Measurements from ENCODE around the gene NEDD4. TPM values are rescaled to one million over a fixed set of nuclear protein-coding genes. Genes with fewer than 3 reads are reported as not detected.

Gene NEDD4
- polyA plus RNA-seq, 1 donor (not counting 4 experiments of a cell fraction or from before 2014, with no cell fraction given), result 24.3 TPM

DNA sequence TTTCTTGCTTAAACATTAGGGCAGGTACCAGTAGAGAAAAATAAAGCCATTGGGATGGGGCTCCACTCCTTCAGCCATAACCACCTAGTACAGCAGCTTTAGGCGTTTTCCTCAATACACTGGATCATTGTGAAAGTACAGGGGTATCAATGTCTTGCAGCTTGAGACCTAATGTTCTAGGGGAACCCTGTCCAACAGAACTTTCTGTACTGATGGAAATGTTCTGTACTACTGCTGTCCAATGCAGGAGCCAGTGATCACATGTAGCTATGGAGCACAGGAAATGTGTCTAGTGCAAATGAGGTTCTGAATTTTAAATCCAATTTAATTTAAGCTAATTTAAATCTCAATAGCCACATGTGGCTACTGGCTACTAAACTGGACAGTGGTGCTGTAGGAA, 93.9 kb downstream of the NEDD4 start:
- dilution Hi-C loops (cut with MboI; ENCODE audit: extremely low pct_ligation_motif_present, low sequenced_read_pairs), result no loop called here

GRCh38 chr15:55897560-55898336, 95.7 kb downstream of the NEDD4 start:
- Histone ChIP-seq H3K4me3 (ENCODE audit: control insufficient read depth in 2 of 3, extremely low read depth in 1 of 3, insufficient read depth in 2 of 3, low read depth in 1 of 3, low read length in 3 of 3) (peak overlapping the region in 1 of 3 experiments; percentile 41), H2AFZ (ENCODE audit: control insufficient read depth, low read length) (peak overlapping the region; percentile 69), H3K9me1 (ENCODE audit: control insufficient read depth, extremely low read depth, insufficient read depth, low read length) (no peaks in the 10 kb centered on the region), H3K27ac (ENCODE audit: control insufficient read depth, insufficient read depth, low read length) (peak overlapping the region; percentile 88), H3K9ac (ENCODE audit: control insufficient read depth, extremely low read depth, insufficient read depth, low read length) (peak overlapping the region; percentile 67), H3K36me3 (ENCODE audit: control insufficient read depth in 2 of 2, extremely low read depth in 1 of 2, insufficient read depth in 2 of 2, low read length in 2 of 2) (no peaks in the 10 kb centered on the region), H3K4me1 (ENCODE audit: control insufficient read depth, extremely low read depth, insufficient read depth, low read length) (peaks cover 27% of the 10 kb centered on the region), H3K4me2 (ENCODE audit: control insufficient read depth, extremely low read depth, insufficient read depth, low read depth, low read length) (peak overlapping the region; percentile 86), H3K9me3 (ENCODE audit: control insufficient read depth, low read depth, low read length) (no peaks in the 10 kb centered on the region), H3K79me2 (ENCODE audit: control insufficient read depth, insufficient read depth, low read length) (peaks cover 2% of the 10 kb centered on the region), H4K20me1 (ENCODE audit: control insufficient read depth, extremely low read depth, insufficient read depth, low read length) (no peaks in the 10 kb centered on the region), H3K27me3 (ENCODE audit: control insufficient read depth, extremely low read depth, insufficient read depth, low read length) (no peaks in the 10 kb centered on the region)
- FAIRE-seq, result peak; percentile 99
- DNase-seq (ENCODE audit: low read depth, low spot score), result peak; percentile 84
- TF ChIP-seq, protein P1, sequence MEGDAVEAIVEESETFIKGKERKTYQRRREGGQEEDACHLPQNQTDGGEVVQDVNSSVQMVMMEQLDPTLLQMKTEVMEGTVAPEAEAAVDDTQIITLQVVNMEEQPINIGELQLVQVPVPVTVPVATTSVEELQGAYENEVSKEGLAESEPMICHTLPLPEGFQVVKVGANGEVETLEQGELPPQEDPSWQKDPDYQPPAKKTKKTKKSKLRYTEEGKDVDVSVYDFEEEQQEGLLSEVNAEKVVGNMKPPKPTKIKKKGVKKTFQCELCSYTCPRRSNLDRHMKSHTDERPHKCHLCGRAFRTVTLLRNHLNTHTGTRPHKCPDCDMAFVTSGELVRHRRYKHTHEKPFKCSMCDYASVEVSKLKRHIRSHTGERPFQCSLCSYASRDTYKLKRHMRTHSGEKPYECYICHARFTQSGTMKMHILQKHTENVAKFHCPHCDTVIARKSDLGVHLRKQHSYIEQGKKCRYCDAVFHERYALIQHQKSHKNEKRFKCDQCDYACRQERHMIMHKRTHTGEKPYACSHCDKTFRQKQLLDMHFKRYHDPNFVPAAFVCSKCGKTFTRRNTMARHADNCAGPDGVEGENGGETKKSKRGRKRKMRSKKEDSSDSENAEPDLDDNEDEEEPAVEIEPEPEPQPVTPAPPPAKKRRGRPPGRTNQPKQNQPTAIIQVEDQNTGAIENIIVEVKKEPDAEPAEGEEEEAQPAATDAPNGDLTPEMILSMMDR (optimal IDR thresholded peaks at IDR 0.05 in 1 of 3, IDR thresholded peaks at IDR 0.05 in 1 of 3, conservative IDR thresholded peaks at IDR 0.05 in 1 of 3; ENCODE audit: extremely low read depth in 1 of 3, insufficient read depth in 2 of 3, low read length in 3 of 3), result peak; percentile 79 to 97 (median 83)
- no peak for TF ChIP-seq EZH2 (IDR thresholded peaks at IDR 0.05; ENCODE audit: low read length)
- dilution Hi-C loops (cut with MboI; ENCODE audit: extremely low pct_ligation_motif_present, low sequenced_read_pairs), result no loop called here

More for the DNA sequence above, 93.9 kb downstream of the NEDD4 start:
- Histone ChIP-seq H3K9ac (ENCODE audit: control insufficient read depth, extremely low read depth, insufficient read depth, low read length) (no peak overlapping the region), H3K4me3 (ENCODE audit: control insufficient read depth in 2 of 3, extremely low read depth in 1 of 3, insufficient read depth in 2 of 3, low read depth in 1 of 3, low read length in 3 of 3) (no peak overlapping the region), H3K4me2 (ENCODE audit: control insufficient read depth, extremely low read depth, insufficient read depth, low read depth, low read length) (no peak overlapping the region), H3K79me2 (ENCODE audit: control insufficient read depth, insufficient read depth, low read length) (peaks cover 2% of the 10 kb centered on the region), H2AFZ (ENCODE audit: control insufficient read depth, low read length) (no peak overlapping the region), H3K9me3 (ENCODE audit: control insufficient read depth, low read depth, low read length) (no peaks in the 10 kb centered on the region), H4K20me1 (ENCODE audit: control insufficient read depth, extremely low read depth, insufficient read depth, low read length) (no peaks in the 10 kb centered on the region), H3K27ac (ENCODE audit: control insufficient read depth, insufficient read depth, low read length) (no peak overlapping the region), H3K27me3 (ENCODE audit: control insufficient read depth, extremely low read depth, insufficient read depth, low read length) (no peaks in the 10 kb centered on the region), H3K4me1 (ENCODE audit: control insufficient read depth, extremely low read depth, insufficient read depth, low read length) (peaks cover 25% of the 10 kb centered on the region), H3K9me1 (ENCODE audit: control insufficient read depth, extremely low read depth, insufficient read depth, low read length) (no peaks in the 10 kb centered on the region), H3K36me3 (ENCODE audit: control insufficient read depth in 2 of 2, extremely low read depth in 1 of 2, insufficient read depth in 2 of 2, low read length in 2 of 2) (no peaks in the 10 kb centered on the region)
- no peak for FAIRE-seq
- no peak for TF ChIP-seq EZH2 (IDR thresholded peaks at IDR 0.05; ENCODE audit: low read length)
- TF ChIP-seq, protein P1 (optimal IDR thresholded peaks at IDR 0.05 in 1 of 3, IDR thresholded peaks at IDR 0.05 in 1 of 3, conservative IDR thresholded peaks at IDR 0.05 in 1 of 3; ENCODE audit: extremely low read depth in 1 of 3, insufficient read depth in 2 of 3, low read length in 3 of 3), result no peak
- no peak for DNase-seq (ENCODE audit: low read depth, low spot score)

Measured in keratinocyte (primary cell).